Fibroblast of the aortic adventitia (primary cell): ENCODE data around the gene SERPINH1. TPM values are rescaled to one million over a fixed set of nuclear protein-coding genes. Genes with fewer than 3 reads are reported as not detected.
A peak's percentile ranks its signal among the peaks of the same experiment; 100 is the strongest.

Source experiments
- DNase-seq: peaks from one replicate; pipeline ENCODE4 v3.0.0-alpha.2; 2010; ENCODE audit warnings: low read depth
- H3K4me3 ChIP-seq: 2 replicates; pipeline ENCODE4 v1.5.1; 2011; ENCODE audit warnings: low read depth, mild to moderate bottlenecking, control low read depth, low read length, moderate library complexity
- total RNA-seq: library from RNA; depleted of rRNA; stranded (reverse); fragments of >200 nt; gene quantifications from 2 replicates; pipeline ENCODE4 v1.2.3, GENCODE V29; 2012; ENCODE audit warnings: low replicate concordance
- TF ChIP-seq, protein P1 (sequence below): IDR thresholded peaks from 2 replicates; pipeline ENCODE4 v1.5.1; 2011; ENCODE audit warnings: mild to moderate bottlenecking, low read length, control low read depth, inconsistent platforms; ENCODE audit not compliant: insufficient read depth

SERPINH1 gene
- total RNA-seq, 1 donor: 497 TPM

DNA sequence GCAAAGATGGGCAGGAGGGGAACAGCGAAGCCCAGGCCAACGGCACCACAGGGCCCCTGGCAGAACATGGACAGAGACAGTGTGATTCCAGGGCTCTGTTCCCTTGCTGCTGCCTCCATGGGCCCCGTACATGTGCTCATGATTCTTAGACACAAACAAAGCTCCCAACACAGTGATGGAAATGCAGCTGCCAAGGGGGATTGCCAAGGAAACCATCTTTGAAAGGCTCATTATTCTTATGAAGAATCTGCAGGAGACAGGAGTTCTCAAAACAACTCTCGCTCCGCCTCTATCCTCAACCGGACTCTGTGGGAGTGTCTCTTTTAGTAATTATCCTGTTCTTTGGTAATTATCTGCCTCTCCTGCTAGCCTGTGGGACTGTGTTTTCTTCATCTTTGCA is 32.2 kb downstream of the SERPINH1 start:
- H3K4me3 ChIP-seq: no peak overlapping the region
- no peak for DNase-seq
- TF ChIP-seq, protein P1, sequence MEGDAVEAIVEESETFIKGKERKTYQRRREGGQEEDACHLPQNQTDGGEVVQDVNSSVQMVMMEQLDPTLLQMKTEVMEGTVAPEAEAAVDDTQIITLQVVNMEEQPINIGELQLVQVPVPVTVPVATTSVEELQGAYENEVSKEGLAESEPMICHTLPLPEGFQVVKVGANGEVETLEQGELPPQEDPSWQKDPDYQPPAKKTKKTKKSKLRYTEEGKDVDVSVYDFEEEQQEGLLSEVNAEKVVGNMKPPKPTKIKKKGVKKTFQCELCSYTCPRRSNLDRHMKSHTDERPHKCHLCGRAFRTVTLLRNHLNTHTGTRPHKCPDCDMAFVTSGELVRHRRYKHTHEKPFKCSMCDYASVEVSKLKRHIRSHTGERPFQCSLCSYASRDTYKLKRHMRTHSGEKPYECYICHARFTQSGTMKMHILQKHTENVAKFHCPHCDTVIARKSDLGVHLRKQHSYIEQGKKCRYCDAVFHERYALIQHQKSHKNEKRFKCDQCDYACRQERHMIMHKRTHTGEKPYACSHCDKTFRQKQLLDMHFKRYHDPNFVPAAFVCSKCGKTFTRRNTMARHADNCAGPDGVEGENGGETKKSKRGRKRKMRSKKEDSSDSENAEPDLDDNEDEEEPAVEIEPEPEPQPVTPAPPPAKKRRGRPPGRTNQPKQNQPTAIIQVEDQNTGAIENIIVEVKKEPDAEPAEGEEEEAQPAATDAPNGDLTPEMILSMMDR: no peak

DNA sequence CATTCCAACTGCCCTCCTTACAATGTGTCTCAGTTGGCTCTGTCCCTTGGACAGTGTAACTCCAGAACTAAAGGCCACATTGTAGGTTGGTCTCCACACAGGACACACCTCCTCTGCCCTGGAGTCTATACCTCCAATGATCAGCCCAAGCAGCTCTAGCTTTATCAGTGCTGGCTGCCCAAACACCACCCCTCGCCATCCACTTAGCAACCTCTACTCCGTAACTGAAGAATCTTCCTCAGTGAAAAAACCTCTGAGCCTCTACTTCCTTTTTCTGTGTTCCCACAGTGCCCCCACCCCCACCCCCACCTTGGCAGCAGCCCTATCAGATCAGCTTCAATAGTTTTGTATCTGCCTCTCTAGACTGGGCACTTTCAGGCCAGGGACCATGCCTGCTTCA is 33.4 kb downstream of the SERPINH1 start:
- TF ChIP-seq, protein P1: no peak
- no peak overlapping the region for H3K4me3 ChIP-seq
- no peak for DNase-seq

DNA sequence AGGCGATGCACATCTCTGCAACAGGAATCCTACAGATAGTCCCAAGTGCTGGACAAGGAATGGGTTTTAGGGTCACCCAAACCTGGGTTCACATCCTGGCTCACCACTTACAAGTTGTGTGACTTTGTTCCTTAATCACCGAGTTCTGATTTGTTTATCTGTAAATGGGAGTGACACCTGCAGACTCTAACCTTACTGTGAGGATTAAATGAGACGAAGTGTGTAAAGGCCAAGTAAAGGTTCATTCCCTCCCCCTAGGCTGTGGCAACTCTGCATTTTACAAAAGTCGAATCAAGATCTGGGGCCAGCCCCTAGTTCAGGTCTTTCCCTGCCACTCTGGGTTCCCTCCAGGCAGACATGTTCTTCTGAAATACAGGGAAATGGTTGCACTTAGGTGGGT is 34.9 kb downstream of the SERPINH1 start:
- no peak for DNase-seq
- TF ChIP-seq, protein P1: no peak
- H3K4me3 ChIP-seq: no peak overlapping the region

DNA sequence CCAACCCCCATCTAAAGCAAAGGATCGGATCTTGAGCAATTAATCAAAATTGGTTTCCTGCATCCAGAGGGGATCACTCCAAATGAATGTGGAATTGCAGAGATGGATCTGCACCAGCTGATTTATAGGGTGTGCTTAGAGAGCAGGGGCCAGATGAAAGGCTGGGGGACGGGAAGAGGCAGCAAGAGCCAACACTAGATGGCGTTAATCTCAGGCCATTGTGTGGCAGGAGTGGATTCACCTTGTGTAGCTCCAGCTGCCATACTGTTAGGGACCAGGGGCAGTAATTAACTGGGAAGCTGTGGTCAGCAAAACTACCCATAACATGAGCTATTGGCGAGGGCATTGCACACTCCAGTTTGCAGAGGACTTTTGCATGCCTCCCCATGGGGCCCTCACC is 35.6 kb downstream of the SERPINH1 start:
- peak; percentile 18 for DNase-seq

DNA sequence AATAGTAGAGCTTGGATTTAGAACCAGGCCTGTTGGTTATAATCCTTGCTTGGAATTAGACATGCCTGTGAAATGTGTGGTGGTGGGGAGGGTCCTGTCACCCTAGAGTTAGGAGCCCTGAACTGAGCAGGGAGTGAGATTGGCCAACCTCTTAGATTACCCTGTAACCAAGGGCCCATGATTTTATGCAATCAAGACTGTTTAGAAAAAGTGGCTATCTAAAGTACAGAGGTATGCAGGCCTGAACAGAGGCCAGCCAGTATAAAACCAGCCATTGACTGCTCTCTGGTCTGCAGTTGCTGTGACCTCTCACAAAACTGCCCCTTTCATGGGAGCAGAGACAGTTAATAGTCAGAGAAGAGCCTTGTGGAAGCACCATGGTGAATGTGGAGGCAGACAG is 36.2 kb downstream of the SERPINH1 start:
- peak; percentile 30 for DNase-seq
- H3K4me3 ChIP-seq: no peak overlapping the region
- TF ChIP-seq, protein P1: no peak

More for the DNA sequence above, 35.6 kb downstream of the SERPINH1 start:
- no peak overlapping the region for H3K4me3 ChIP-seq
- TF ChIP-seq, protein P1: peak; percentile 52

DNA sequence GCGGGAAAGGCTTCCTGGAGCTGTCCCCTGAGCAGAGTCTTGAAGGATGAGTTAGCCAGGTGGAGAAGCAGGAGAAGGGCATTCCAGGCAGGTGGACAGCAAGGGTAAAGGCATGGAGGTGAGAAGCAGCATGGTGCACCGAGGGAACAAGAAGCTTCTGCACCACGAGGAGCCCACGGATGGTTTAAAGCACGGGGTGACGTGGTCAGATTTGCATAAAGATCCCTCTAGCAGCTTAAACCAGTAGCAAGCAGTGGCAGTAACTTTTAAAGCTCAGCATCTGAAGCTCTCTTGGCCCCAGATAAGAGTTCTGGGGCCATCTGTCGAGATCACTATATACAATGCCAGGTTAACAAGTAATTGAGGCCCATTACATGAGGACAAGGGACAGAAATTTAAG is 36.8 kb downstream of the SERPINH1 start:
- no peak for DNase-seq
- TF ChIP-seq, protein P1: no peak
- no peak overlapping the region for H3K4me3 ChIP-seq

DNA sequence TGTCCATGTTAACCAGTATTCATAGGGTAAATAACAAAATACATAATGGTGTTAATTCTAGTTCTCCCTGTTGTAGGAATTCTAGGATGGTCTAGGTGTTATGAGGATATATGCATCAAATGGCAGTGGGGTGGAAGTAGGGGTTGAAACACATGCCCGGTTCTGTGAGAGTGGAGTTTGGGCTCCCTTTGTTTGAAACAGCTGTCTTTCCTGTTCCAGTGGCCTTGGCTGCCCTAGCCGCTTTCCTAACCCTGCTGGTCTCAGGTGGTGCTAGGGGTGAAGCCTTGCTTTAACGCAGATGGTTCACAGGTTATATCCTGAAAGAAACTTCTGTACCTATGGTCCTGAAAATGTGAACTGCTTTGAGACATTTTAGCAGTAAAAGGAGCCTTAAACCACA is 38.3 kb downstream of the SERPINH1 start:
- TF ChIP-seq, protein P1: no peak
- H3K4me3 ChIP-seq: no peak overlapping the region
- DNase-seq: no peak
